IMR-90 (cell line): Measurements from ENCODE around the gene HDHD3.

Source experiments
- BHLHE40 ChIP-seq: fragments of 150-350 bp; IDR thresholded peaks from 2 replicates; pipeline ENCODE4 v1.6.1; 2016; ENCODE audit warnings: mild to moderate bottlenecking, low read depth, low read length
- MAZ ChIP-seq: IDR thresholded peaks from 2 replicates; pipeline ENCODE4 v1.6.1; 2012; ENCODE audit warnings: low read depth, mild to moderate bottlenecking, low read length, improper control_type of control experiment, moderate library complexity, borderline replicate concordance
- POLR2A ChIP-seq: IDR thresholded peaks from 2 replicates; pipeline ENCODE4 v1.6.1; 2012; ENCODE audit warnings: mild to moderate bottlenecking, low read depth, low read length
- RCOR1 ChIP-seq: IDR thresholded peaks from 2 replicates; pipeline ENCODE4 v1.6.1; 2012; ENCODE audit warnings: mild to moderate bottlenecking, low read length, improper control_type of control experiment; ENCODE audit not compliant: insufficient replicate concordance
- RFX5 ChIP-seq: IDR thresholded peaks from 2 replicates; pipeline ENCODE4 v1.8.0; 2012; ENCODE audit warnings: low read depth, mild to moderate bottlenecking, low read length, moderate library complexity
- SMC3 ChIP-seq: fragments of 150-350 bp; IDR thresholded peaks from 2 replicates; pipeline ENCODE4 v1.6.1; 2016; ENCODE audit warnings: low read depth, mild to moderate bottlenecking, antibody characterized with exemption, low read length, moderate library complexity
- TF ChIP-seq, protein P1 (sequence below): conservative IDR thresholded peaks from 2 replicates; pipeline ENCODE4 v1.5.1; 2012; ENCODE audit warnings: mild to moderate bottlenecking, low read depth, low read length, improper control_type of control experiment

DNA sequence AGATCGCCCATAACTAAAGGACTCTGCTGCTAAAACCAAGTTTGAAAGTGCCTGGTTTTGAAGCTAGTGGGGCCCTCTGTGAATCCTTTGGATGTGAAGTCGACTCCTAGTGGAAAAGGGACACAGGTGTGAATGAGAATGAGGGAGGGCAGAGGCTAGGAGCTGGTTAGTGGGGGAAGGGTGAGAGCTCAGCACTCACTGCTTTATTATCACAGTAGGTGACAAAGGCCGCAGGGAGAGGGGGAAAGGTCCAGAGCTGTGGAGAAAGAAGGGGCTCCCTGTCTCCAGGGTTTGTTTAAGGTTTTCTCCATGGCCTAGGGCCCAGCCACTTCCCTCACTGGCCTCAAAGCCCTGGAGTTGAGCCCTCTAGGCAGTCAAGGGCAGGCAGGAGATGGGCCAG, 3.5 kb downstream of the HDHD3 start:
- TF ChIP-seq, protein P1, sequence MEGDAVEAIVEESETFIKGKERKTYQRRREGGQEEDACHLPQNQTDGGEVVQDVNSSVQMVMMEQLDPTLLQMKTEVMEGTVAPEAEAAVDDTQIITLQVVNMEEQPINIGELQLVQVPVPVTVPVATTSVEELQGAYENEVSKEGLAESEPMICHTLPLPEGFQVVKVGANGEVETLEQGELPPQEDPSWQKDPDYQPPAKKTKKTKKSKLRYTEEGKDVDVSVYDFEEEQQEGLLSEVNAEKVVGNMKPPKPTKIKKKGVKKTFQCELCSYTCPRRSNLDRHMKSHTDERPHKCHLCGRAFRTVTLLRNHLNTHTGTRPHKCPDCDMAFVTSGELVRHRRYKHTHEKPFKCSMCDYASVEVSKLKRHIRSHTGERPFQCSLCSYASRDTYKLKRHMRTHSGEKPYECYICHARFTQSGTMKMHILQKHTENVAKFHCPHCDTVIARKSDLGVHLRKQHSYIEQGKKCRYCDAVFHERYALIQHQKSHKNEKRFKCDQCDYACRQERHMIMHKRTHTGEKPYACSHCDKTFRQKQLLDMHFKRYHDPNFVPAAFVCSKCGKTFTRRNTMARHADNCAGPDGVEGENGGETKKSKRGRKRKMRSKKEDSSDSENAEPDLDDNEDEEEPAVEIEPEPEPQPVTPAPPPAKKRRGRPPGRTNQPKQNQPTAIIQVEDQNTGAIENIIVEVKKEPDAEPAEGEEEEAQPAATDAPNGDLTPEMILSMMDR: no peak
- TF ChIP-seq SMC3: no peak
- no peak for TF ChIP-seq RCOR1
- TF ChIP-seq POLR2A: no peak
- no peak for TF ChIP-seq BHLHE40
- TF ChIP-seq RFX5: no peak
- TF ChIP-seq MAZ: no peak
